HFFc6 (cell line): ENCODE measurements around the gene RGL4. TPM values are rescaled to one million over a fixed set of nuclear protein-coding genes. Genes with fewer than 3 reads are reported as not detected.

Source experiments
- DNase-seq: peaks from one replicate; pipeline ENCODE4 v3.0.0-alpha.2; 2018
- H3K27ac Mint-ChIP-seq: 2 replicates; pipeline ENCODE4 v1.8.0; 2020; ENCODE audit warnings: mild to moderate bottlenecking, mixed read lengths
- H3K27me3 Mint-ChIP-seq: 2 replicates; pipeline ENCODE4 v1.8.0; 2021; ENCODE audit warnings: mild to moderate bottlenecking, moderate library complexity, mixed read lengths; ENCODE audit not compliant: insufficient read depth
- H3K36me3 Mint-ChIP-seq: 2 replicates; pipeline ENCODE4 v1.8.0; 2021; ENCODE audit warnings: low read depth, mixed read lengths
- H3K4me1 Mint-ChIP-seq: 2 replicates; pipeline ENCODE4 v1.8.0; 2020; ENCODE audit warnings: low read depth, mixed read lengths
- H3K4me3 Mint-ChIP-seq: 2 replicates; pipeline ENCODE4 v1.8.0; 2020; ENCODE audit warnings: mild to moderate bottlenecking, moderate library complexity, mixed read lengths
- H3K9me3 Mint-ChIP-seq: 2 replicates; pipeline ENCODE4 v1.8.0; 2020; ENCODE audit warnings: mild to moderate bottlenecking, mixed read lengths
- total RNA-seq, 6 experiments: library from RNA; stranded (reverse); fragmentation: NEBNext Ultra II Directional; extraction: Animal tissue kit (Norgen Biotek cat#: 25700); gene quantifications; 2 replicates in 1 of 6; 3 replicates in 5 of 6; pipeline ENCODE4 v1.2.3, GENCODE V29; 2021
- TF ChIP-seq, protein P1 (sequence below): fragments of 200-600 bp; sonication (generic); IDR thresholded peaks from 2 replicates; pipeline ENCODE4 v1.5.0; 2021; ENCODE audit warnings: antibody characterized with exemption, mild to moderate bottlenecking

Gene RGL4
- total RNA-seq, 6 experiments from 2014 or later, result not detected

DNA sequence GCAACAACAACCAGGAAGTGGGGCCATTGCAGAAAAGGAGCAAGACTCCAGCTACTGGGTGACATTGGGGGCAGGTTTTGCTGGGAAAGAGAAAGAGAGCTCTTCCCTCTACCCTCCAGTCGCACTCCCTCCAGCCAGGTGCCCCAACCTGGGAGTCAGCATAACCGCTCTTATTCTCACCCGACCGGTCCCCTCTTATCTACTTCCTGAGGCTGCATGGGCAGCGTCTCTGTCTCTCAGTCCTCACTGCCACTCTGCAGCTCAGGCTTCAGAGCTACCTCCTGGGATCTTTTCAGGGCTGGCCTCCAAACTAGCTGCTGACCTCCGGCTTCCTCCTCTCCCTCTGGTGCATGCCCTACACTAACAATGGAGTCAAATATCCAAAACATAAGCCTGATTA lies 55.0 kb downstream of the RGL4 start:
- Mint-ChIP-seq H3K27ac (no peak overlapping the region), H3K9me3 (no peaks in the 10 kb centered on the region), H3K27me3 (no peaks in the 10 kb centered on the region), H3K4me1 (peaks cover 18% of the 10 kb centered on the region), H3K4me3 (no peak overlapping the region), H3K36me3 (peaks cover 17% of the 10 kb centered on the region)
- no peak for DNase-seq
- TF ChIP-seq, protein P1, sequence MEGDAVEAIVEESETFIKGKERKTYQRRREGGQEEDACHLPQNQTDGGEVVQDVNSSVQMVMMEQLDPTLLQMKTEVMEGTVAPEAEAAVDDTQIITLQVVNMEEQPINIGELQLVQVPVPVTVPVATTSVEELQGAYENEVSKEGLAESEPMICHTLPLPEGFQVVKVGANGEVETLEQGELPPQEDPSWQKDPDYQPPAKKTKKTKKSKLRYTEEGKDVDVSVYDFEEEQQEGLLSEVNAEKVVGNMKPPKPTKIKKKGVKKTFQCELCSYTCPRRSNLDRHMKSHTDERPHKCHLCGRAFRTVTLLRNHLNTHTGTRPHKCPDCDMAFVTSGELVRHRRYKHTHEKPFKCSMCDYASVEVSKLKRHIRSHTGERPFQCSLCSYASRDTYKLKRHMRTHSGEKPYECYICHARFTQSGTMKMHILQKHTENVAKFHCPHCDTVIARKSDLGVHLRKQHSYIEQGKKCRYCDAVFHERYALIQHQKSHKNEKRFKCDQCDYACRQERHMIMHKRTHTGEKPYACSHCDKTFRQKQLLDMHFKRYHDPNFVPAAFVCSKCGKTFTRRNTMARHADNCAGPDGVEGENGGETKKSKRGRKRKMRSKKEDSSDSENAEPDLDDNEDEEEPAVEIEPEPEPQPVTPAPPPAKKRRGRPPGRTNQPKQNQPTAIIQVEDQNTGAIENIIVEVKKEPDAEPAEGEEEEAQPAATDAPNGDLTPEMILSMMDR, result no peak

Other genes with a start within 250 kb of the RGL4 start
- gene IGLL1, start 110.7 kb upstream of the RGL4 start, total RNA-seq, result not detected
- gene DRICH1, start 58.7 kb upstream of the RGL4 start, total RNA-seq, result under 1 TPM in 3 of 6 experiments, not detected in 3; 0.14 to 0.25 (median 0.24) TPM
- 1 to 10 TPM; 6.0 to 7.0 (median 6.4) TPM for gene ZNF70, start 60.1 kb downstream of the RGL4 start, total RNA-seq
- under 1 TPM in 2 of 6 experiments, not detected in 4; 0.33 to 0.57 TPM for gene VPREB3, start 63.4 kb downstream of the RGL4 start, total RNA-seq
- 1 to 10 TPM in 3 of 6 experiments, under 1 TPM in 3; 0.48 to 4.0 (median 1.1) TPM for gene C22orf15, start 72.0 kb downstream of the RGL4 start, total RNA-seq
- gene CHCHD10, start 77.0 kb downstream of the RGL4 start, total RNA-seq, result 100 to 1,000 TPM in 4 of 6 experiments, 10 to 100 TPM in 2; 89.3 to 117 (median 106) TPM
- 1 to 10 TPM; 1.7 to 3.6 (median 2.7) TPM for gene MMP11, start 81.8 kb downstream of the RGL4 start, total RNA-seq
- gene SMARCB1, start 96.0 kb downstream of the RGL4 start, total RNA-seq, result 100 to 1,000 TPM in 1 of 6 experiments, 10 to 100 TPM in 5; 91.5 to 101 (median 97.3) TPM
- under 1 TPM; 0.21 to 0.88 (median 0.40) TPM for gene DERL3, start 148.0 kb downstream of the RGL4 start, total RNA-seq
- gene SLC2A11, start 166.9 kb downstream of the RGL4 start, total RNA-seq, result 10 to 100 TPM in 4 of 6 experiments, 1 to 10 TPM in 2; 8.9 to 13.2 (median 10.5) TPM
- 100 to 1,000 TPM; 625 to 741 (median 699) TPM for gene MIF, start 203.4 kb downstream of the RGL4 start, total RNA-seq